ENCODE results near the gene ATXN1.
A peak's percentile ranks its signal among the peaks of the same experiment; 100 is the strongest.

Gene ATXN1

DNA sequence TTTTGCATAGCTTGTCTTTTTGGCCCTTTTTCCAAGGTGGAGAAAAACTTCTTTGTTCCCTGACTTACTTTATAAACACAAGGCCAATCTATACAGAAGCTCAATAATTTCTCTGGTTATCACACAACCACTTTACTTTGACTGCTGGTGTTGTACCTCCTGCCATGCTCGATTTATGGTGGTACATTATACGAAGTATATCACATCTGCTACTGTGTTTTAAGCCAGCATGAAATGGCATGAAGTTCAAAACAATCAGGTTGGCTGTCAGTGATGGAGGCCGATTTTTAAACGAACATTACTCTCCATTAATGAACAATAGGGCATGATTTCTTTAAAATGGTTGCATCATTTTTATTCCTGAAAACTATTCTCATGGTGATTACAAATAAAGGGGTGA is 21.0 kb upstream of the ATXN1 start:
- DNase-seq, result no peak

DNA sequence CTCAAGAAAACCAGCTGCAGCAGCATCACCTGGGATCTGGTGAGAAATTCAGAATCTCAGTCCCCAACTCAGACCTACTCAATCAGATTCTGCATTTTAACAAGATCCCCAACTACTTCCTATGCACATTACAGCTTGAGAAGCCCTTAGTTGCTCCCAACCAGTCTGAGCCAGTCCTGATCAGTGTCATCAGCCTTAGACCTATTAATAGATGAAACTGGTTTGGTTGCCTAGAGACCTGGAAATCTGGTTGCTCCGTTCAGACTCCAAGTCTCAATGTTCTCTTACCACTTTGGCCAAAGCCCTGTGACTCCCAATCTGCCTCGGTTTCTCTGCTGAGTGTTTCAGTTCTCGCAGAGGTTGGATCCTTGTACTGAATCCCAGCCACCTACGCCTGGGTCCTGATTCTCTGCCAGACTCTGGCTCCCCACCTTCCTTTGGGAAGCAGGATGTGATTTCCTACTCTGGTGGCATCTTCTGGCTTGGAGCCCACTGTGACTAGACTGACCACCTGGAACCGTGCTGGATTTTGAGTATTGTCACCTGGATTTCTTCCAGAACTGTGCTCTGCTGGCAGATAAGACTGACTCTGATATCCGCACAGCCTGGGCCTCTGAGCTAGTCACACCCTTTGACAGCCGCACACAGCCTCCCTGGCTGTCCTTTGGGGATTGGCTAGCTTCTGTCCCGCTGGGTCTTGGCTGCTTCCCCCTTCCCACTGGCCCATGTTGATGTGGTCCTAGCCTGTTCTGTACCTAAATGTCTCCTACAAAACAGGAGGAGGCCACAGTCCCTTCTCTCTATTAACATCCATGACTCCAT is 20.3 kb upstream of the ATXN1 start:
- peak in 1 of 3 experiments; percentile 27 for DNase-seq

DNA sequence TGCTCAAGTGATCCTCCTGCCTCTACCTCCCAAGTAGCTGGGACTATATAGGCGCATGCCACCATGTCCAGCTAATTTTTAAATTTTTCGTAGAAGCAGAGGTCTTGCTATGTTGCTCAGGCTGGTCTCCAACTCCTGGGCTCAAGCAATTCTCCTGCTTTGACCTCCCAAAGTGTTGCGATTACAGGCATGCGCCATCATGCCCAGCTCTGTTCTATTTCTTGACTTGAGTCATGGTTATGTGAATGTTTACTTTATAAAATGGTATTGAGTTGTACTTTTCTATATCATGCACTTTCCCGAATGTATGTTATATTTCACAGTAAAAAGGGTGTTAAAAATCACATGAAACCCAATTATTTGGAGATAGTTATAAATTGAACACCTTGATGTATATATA is 17.3 kb upstream of the ATXN1 start:
- DNase-seq, result no peak

DNA sequence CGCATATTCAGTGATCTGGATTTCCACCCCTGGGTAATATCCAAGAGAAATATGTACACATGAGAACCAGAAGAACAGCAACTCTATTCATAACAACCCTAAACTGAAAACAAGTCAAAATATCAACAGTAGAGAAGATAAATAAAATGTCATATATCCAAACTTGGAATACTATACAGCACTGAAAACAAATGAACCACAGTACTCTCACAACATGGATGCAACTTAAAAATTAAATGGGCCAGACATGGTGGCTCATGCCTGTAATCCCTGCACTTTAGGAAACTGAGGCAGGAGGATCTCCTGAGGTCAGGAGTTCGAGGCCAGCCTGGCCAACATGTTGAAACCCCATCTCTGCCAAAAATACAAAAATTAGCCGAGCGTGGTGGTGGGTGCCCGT is 16.5 kb upstream of the ATXN1 start:
- no peak for DNase-seq

DNA sequence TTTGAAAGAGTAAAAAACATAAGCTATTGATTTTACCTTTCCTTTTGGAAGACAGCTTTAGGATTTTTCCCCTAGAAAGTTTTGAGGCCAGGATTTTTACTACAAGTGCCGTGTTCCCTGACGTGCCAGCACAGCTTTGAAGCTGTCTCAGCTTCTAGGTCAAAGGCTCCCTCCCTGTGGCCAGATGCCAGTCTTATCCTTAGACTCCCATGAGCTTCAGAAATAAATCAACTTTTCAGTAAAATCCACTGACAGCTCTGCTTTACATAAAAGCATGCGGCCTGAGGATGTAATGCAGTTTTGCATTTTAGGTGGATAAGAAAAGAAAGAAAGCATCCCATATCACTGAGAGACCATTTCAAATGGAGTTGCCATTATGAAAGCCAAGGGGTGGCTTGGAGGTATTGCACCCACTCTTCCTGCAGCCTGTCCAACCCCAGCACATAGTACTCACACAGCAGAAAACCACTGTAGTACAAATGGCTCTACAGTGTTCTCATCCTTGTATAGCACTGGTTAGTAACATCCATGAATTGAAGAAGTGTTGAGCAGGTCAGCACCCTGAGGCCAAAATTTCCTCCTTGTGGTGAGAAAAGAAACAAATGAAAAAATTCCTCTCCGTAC is 15.2 kb upstream of the ATXN1 start:
- no peak for DNase-seq

DNA sequence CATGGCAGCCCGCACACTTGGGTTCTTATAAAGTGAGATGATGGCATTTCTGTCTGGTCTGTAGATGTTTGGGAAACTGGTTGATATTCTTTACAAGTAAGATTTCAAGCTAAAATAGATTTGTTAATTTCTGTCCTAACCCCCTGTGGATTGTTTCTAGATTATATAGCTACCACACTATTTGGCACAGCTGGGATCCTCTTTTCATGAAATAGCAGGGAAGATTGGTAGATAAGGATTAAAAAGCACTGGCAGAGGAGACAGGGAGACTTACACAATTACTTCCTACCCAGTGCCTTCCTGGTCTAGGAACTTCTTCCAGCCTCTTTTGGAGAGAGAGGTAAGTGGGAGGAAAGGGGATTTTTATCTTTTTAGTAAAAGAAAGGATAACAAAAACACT is 13.2 kb upstream of the ATXN1 start:
- DNase-seq, result no peak

DNA sequence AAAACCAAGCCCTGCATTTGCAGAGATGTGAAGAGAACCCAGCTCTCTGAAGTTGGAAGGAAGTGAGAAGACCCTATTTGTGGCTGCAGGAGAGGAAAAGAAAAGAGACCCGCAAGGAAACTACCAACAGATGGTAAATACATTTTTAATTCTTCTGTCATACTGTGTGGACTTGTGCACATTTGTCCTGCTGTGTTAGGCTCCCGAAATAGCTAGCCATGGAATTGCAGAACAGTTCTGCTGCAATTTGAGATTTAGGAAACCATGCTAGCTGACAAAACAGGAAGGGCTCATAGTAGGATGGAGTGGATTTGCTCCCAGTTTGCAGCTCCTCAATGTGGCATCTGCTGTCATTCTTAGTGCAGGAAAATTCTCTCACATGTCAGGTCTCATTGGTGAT is 12.1 kb upstream of the ATXN1 start:
- no peak for DNase-seq

DNA sequence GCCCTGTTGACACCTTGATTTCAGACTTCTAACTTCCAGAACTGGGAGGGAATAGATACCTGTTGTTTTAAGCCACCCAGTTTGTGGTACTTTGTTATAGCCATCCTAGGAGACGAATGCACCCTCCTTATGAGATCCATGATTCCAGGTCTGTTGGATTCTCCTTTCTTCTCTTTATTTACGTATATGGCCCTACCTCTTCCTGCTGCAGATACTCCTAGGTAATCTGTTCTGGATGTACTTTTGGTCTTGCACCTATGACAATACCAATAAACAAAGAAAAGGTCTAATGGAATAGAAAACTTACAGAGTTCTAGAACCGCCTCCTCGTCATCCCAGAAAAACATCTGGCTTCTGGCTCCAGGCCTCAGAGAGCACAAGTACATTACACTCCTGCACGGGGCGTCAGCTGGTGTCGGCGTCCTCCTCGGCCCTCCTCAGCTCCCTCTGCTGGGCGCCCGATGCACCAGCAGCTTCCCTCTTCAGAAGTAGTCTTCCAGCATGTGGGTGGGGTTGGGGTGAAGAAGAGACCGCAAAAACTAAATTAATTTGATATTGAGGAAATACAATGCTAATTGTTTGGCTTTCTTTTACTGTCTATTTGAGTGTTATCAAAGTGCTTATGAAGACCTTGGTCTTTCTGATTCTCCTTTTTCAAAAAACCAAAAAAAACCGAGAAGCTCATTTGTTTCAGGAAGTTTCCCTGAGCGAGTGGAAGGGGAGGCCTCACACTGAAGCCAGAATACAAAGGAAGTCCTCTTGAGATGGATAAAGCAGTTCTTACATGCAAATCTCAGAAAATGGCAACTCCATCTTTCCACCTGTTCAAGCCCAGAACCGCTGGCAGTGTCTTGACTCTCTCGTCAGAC is 9.7 kb upstream of the ATXN1 start:
- DNase-seq, result peak; percentile 29 to 69 (median 60)

DNA sequence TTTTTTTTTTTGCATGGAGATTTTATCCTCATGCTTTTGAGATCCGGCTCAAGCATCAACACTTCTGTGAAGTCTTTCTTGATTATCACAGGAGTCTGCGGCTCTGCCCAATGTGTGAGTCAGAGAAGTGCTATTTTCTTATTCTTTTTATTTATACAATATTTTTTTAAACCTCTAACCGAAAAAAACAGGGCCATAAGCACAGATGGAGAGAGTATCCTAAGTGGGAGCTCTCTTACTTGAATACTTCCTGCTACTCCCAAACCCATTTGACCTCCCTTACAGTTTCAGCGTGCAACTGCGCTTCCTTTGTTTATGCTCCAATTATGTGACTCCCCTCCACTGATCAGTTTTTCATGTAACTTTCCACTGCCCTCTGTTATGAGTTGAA is 8.7 kb upstream of the ATXN1 start:
- DNase-seq, result no peak

DNA sequence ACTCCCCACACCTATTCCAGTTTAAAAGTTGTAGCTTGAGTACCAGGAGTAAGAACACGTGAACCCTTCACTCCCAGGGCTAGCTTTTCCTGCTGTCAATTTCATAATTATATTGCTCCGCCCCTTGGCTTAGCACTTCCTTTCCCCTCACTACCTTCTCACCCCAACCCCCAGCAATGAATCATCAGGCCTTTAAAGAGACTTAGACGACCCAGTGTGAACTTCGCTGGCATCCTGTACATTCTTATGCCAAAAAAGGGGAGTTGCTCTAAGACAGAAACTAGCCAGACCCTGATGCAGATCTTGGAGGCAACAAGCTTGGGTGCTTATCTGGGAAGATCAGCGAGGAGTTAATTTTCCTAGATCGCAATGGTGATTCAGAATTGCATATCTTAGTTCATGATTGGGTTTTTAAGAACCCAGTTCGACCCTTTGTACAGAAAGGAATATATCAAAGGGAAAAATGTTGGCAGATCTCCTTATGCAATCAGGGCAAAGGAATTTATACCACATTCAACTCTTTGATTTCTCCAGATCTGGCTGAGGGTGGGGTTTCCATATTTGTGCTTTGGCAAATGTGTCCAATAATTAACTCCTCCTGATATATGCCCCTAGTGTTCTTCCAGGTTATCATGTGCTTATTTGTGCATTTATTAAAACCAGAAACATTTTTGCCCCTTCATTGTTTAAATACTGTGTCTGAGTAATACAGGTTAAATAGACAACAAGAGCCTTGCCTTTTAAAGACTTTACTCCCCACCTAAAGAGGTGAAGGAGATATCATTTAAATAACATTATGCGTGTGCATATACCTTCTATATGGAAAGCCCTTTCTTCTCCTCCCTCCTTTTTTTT is 8.1 kb upstream of the ATXN1 start:
- DNase-seq, result no peak

DNA sequence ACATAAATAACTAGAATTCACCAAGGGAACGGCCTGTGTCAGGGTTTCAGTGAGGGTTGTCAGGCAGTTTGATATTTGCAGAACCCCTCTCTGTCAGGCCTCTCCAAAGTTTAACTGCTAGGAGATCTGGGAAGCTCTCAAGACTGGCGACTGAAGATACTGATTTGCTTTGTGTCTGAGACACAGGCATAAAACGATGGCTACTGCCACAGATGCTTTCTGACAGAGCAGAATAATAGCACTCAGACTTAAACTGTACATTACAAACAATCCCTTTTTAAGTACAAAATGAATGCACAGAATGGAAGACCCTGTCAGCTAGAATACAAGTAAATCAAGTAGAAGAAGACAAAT is 7.2 kb upstream of the ATXN1 start:
- DNase-seq, result no peak

DNA sequence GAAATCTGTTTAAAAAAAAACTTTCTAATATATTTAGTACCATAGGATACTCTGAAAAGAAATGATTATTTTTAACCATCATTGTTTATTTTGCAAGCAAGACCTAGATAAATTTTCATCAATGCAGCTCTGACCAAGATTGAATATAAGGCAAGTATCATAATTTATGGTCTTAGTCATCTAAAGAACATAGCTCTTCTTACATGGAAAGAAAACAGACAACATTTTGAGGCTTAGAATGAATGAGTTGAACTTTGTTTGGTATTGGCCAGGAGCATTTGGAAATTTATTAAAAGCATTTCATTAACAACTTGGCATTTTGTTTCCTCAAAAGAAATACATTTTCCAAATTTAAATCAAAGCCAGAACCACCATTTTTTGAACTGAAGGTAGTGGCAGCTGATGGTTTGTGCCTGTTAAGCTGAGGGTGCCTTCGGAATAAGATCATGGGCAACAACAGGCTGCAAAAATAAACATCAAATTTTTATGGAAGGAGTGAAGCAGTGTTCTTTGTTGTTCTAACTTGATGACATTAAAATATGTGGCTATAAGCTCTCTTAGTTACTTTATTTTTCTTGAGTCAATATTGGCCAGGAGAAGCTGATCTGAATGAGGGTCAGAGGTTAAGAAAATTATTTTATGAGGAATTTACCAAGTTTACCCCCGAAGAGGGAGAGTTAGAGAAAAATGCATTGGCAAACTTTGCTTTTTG is 6.7 kb upstream of the ATXN1 start:
- DNase-seq, result no peak

DNA sequence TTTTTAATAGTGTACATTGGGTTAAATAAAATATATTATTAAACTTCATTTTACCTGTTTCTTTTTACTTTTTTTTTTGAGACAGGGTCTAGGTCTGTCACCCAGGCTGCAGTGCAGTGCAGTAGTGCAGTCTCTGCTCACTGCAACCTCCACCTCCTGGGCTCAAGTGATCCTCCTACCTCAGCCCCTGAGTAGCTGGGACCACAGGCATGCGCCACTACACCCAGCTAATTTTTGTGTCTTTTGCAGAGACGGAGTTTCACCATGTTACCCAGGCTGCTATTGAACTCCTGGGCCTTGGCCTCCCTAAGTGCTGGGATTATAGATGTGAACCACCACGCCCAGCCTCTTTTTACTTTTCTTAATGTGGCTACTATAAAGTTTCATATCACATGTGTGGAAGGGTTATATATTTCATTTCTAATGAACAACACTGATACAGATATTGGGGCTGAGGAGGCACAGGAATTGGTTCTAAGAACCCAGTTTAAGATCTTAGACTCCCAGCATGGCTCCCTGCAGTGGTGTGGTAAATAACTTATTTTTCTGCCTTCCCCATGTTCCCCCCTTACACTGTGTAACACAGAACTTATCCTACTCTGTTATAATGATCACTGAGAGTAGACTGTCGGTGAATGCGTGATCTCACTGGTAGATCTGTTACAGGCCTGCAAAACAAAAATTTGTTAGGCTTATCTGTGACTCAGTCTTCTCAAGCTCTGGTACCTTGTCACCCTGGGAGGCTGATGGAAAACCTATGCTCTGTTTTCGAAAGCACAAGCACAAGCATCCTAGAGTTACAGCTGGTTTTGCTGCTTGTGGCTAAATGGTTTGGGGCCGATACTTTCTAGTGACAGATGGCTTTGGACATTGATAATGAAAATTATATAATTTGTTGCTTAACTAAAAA is 5.8 kb upstream of the ATXN1 start:
- DNase-seq, result no peak

DNA sequence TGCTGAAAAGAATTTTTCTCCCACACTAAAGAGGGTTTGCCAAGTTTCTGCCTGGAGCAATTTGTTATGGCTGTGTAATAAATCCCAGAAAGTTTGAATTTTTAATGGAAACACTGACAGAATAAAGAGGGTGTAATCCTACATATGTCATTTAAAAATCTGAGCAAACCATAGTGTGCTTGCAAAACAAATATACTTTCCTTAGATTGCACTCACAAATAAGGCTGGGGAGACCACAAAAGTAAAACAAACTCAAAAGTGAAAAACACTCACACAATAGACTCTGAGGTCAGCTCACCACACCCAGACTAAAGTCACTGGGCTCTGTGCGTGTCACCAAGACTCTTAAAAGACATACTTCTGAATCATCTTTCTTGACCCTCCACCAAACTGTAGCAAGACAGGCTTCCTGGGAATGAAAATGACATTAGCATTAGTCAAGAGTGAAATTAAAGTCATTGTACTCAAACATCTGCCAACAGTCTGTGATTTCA is 4.8 kb upstream of the ATXN1 start:
- DNase-seq, result no peak

DNA sequence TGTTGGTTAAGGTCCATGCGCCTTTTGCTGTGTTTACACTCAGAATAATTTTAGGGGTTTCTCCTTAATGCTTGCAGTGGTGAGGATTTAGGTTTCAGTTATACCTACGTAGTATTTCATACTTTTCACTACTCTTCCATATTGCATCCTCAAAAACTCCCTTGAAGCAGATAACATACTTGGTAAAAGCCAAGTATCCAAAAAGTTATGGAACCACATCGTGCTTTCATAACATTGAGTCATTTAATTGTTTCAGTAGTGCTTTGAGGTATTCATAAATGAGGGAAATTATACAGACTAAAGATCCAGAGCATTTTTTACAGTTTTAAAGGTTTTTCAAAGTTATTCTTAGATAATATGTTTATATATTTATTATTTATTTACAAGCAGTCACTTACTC is 4.0 kb upstream of the ATXN1 start:
- no peak for DNase-seq

DNA sequence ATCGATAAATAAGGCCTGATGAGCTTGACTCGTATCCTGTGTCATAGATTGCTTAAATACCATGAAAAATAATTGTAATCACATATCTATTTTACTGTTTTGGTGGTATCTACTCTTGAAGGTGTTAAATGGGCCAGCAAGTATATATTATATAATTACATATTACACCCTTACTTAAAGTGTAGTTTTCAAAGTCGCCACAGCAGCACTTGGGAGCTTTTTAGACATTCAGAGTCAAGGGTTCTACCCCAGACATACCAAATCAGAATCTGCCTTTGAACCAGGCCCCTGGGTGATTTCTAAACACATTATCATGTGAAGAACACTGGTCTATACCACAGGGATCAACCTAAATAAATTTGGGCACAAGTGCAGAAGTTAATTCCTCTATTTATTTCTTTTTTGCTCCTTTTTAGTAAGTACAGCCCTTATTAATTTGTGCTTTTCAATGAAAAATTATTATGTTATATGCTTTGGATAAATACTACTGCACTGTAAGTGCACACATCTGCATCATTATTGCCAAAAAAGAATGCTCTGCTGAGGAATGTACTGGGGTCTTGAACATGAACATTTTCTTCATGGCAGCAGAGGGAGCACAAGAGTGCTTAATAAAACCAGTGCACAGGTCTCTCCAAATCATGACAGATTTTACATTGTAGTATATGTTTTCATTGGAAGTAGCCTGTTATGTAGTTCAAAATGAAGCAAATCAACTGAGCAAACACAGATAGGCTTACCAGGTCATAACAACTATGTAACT is 3.1 kb upstream of the ATXN1 start:
- peak in 1 of 3 experiments; percentile 22 for DNase-seq

DNA sequence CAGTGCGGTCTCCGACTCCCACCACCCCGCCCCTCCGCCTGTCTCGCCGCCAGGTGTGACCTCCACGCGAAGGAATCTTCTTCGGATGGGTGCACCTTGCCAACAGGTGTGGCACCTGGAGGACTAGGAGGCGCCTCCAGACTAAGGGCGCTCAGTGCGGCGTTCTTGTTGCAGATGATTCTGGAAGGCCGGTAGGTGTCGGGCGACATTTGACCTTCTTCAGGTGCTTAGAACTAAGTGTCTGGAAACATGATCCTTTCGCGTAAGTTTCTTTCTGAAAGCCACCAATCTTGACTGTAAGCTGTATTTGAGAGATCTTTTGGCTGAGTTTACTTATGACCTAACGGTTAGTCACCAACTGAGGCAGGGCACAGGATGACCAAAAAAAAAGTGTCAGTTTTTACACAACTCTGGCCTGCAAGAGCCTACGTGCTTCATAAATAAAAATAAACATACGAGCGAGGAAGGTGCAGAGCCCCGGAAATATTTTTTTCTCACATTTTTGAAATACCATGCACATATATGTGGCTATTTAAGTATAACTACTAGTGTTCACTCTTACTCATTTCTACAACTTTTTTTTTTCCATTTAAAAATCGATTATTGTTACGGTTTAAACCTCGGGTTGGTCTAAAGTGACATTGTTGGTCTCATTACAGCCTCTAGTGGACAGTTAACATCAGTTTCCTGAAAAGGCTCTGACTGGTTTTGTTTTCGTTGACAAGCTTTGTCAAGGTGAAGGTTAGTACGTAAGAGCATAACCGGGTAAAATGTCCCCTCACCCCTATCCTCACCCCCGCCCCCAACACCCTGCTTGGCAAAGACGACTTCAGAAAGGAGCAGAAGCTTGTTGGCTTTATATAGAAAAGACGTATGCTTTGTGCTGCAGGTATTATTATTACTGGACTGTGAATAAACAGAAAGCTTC is 1.6 kb upstream of the ATXN1 start:
- DNase-seq, result peak; percentile 39 to 67 (median 63)

DNA sequence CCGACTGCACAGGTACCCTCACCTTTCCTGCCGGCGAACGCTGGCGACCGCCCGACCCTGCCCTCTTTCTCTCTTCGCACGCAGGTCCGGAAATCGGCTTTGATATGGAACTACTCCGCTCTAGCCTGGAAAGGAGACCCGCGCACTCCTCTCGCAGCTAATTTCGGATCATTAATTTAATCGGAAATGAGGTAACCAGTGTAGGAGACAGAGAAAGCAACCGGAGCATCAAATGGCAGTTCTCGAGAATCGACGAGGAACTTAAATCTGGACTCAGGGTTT is 949 bp upstream of the ATXN1 start:
- DNase-seq, result peak in 2 of 3 experiments; percentile 67 to 71
